Measurements from ENCODE around the gene EED. TPM values are rescaled to one million over a fixed set of nuclear protein-coding genes. Genes with fewer than 3 reads are reported as not detected.

The EED gene
- total and polyA plus RNA-seq, 9 of the 15 experiments (the other 6 are each of a cell fraction or from before 2014, with no cell fraction given), result 33.0 to 110 (median 55.1) TPM

- TF ChIP-seq ATF1 (CRISPR knock-in tag; IDR thresholded peaks at IDR 0.05) (no peak), ATF1 (tag; IDR thresholded peaks at IDR 0.05) (peak; percentile 41), ZFX (CRISPR knock-in tag; IDR thresholded peaks at IDR 0.05) (no peak), WHSC1 (IDR thresholded peaks at IDR 0.05; ENCODE audit: low read length) (no peak), SMAD1 (IDR thresholded peaks at IDR 0.05; ENCODE audit: low read depth, low read length, partially characterized antibody) (no peak), ZNF77 (CRISPR knock-in tag; IDR thresholded peaks at IDR 0.05) (no peak), CXXC5 (CRISPR knock-in tag; IDR thresholded peaks at IDR 0.05) (peak; percentile 30; the same call in 1 of the 2 replicates), ESRRA (IDR thresholded peaks at IDR 0.05; ENCODE audit: borderline replicate concordance, low read depth) (0 out of 2 replicates have a peak, but pooled peaks have one; percentile 6), CREM (IDR thresholded peaks at IDR 0.05; ENCODE audit: low read depth) (peak; percentile 31; the same call in 1 of the 2 replicates), POLR2AphosphoS5 (IDR thresholded peaks at IDR 0.05; ENCODE audit: control insufficient read depth, insufficient read depth, low read depth, low read length) (no peak), NFIC (IDR thresholded peaks at IDR 0.05) (no peak), TAF1 (IDR thresholded peaks at IDR 0.05; ENCODE audit: control insufficient read depth, extremely low read depth, insufficient read depth, low read length, severe bottlenecking) (no peak), ZNF318 (IDR thresholded peaks at IDR 0.05; ENCODE audit: borderline replicate concordance in 1 of 2, low read depth in 1 of 2) (peak in 1 of 2 experiments; percentile 50; a peak in 1 of 4 replicates), EP300 (IDR thresholded peaks at IDR 0.05; ENCODE audit: low read length) (peak; percentile 46; the same call in 1 of the 2 replicates), L3MBTL2 (IDR thresholded peaks at IDR 0.05) (peak; percentile 46; the same call in 1 of the 2 replicates), ZSCAN29 (IDR thresholded peaks at IDR 0.05) (no peak), ZBTB8A (IDR thresholded peaks at IDR 0.05; ENCODE audit: partially characterized antibody) (no peak), MAFG (tag; conservative IDR thresholded peaks at IDR 0.05) (0 out of 2 replicates have a peak, but pooled peaks have one; percentile 16), HOMEZ (CRISPR knock-in tag; IDR thresholded peaks at IDR 0.05) (no peak), E2F3 (CRISPR knock-in tag; IDR thresholded peaks at IDR 0.05) (no peak)
Measured at GRCh38 chr11:86196085-86196696, 48.4 kb upstream of the EED start (continued).
